ENCODE data around the gene PLXNC1.
A peak's percentile ranks its signal among the peaks of the same experiment; 100 is the strongest.

Gene PLXNC1

GRCh38 chr12:94147991-94148738 lies at the start of gene PLXNC1:
PLXNC1 (plus strand) TSS chr12:94148577; CDS start chr12:94148972, 395 bp downstream.
- DNase-seq (ENCODE audit: low read depth) = no peak

- no peak for DNase-seq (ENCODE audit: low read depth)
Measured at GRCh38 chr12:94099191-94099590, 49.2 kb upstream of the PLXNC1 start.

GRCh38 chr12:94099632-94100031 lies 48.7 kb upstream of the PLXNC1 start:
- peak; percentile 29 for DNase-seq (ENCODE audit: low read depth)

GRCh38 chr12:94100211-94100627 lies 48.2 kb upstream of the PLXNC1 start:
- no peak for DNase-seq (ENCODE audit: low read depth)

- DNase-seq (ENCODE audit: low read depth) = peak; percentile 44
Measured at GRCh38 chr12:94100990-94101737, 47.2 kb upstream of the PLXNC1 start.

- peak; percentile 74 for DNase-seq (ENCODE audit: low read depth)
Measured at GRCh38 chr12:94101738-94102660, 46.4 kb upstream of the PLXNC1 start.

- no peak for DNase-seq (ENCODE audit: low read depth)
Measured at GRCh38 chr12:94103986-94104385, 44.4 kb upstream of the PLXNC1 start.

GRCh38 chr12:94107910-94108309 lies 40.5 kb upstream of the PLXNC1 start:
- no peak for DNase-seq (ENCODE audit: low read depth)

GRCh38 chr12:94109160-94109559 lies 39.2 kb upstream of the PLXNC1 start:
- DNase-seq (ENCODE audit: low read depth) = peak; percentile 64

GRCh38 chr12:94110258-94110657 lies 38.1 kb upstream of the PLXNC1 start:
- no peak for DNase-seq (ENCODE audit: low read depth)

- DNase-seq (ENCODE audit: low read depth) = no peak
Measured at GRCh38 chr12:94111302-94111701, 37.1 kb upstream of the PLXNC1 start.

- DNase-seq (ENCODE audit: low read depth) = no peak
Measured at GRCh38 chr12:94112121-94112520, 36.3 kb upstream of the PLXNC1 start.

GRCh38 chr12:94114166-94114565 lies 34.2 kb upstream of the PLXNC1 start:
- no peak for DNase-seq (ENCODE audit: low read depth)

GRCh38 chr12:94116191-94116590 lies 32.2 kb upstream of the PLXNC1 start:
- DNase-seq (ENCODE audit: low read depth) = no peak

- no peak for DNase-seq (ENCODE audit: low read depth)
Measured at GRCh38 chr12:94121886-94122285, 26.5 kb upstream of the PLXNC1 start.

- no peak for DNase-seq (ENCODE audit: low read depth)
Measured at GRCh38 chr12:94122591-94122990, 25.8 kb upstream of the PLXNC1 start.

- DNase-seq (ENCODE audit: low read depth) = no peak
Measured at GRCh38 chr12:94123127-94123526, 25.2 kb upstream of the PLXNC1 start.

GRCh38 chr12:94126067-94126466 lies 22.3 kb upstream of the PLXNC1 start:
- DNase-seq (ENCODE audit: low read depth) = no peak

- no peak for DNase-seq (ENCODE audit: low read depth)
Measured at GRCh38 chr12:94127239-94128131, 20.9 kb upstream of the PLXNC1 start.

- DNase-seq (ENCODE audit: low read depth) = no peak
Measured at GRCh38 chr12:94128280-94128679, 20.1 kb upstream of the PLXNC1 start.
